ENCODE results near the gene MYBBP1A.

DNA sequence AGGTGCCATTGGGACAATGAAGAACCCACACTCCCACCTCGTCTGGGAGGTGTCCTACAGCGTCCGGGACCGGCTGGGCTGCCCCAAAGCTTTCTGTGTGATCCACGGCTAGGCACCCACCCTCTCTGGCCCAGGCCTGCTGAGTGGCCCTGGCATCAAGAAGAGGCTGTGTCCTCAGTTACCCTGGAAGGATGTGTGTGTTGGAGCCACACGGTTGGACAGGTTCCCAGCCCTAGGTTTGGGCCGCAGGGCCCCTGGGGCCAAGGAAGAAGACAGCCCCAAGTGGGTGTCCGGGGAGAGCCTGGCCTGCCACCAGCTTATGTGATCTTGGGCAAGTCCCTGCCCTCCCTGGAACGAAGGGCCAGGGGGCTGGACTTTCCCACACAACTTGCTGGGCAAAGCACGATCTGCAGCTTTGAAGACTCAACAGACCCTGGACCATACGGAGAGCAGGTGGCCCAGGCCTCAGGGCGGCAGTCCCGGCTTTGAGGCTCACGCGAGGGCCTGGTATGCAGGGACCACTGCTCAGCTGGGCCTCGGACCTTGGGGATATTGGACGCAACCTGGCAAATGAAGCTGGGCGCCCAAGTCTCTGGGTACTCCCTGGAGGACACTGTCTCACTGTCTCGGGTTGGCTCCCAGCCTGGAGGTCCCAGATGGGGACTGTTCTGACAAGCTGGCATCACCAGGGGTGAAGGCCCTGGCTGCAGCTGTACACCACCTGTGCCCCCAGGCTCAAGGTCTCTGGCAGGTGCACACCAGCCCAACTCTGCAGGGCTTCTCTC lies 17.5 kb downstream of the MYBBP1A start:
- TF ChIP-seq EED (CRISPR knock-in tag; IDR thresholded peaks at IDR 0.05) (no peak), NR2F6 (IDR thresholded peaks at IDR 0.05) (no peak), NR2F6 (CRISPR knock-in tag; IDR thresholded peaks at IDR 0.05) (no peak), ZNF687 (CRISPR knock-in tag; IDR thresholded peaks at IDR 0.05) (no peak), ELF1 (CRISPR knock-in tag; IDR thresholded peaks at IDR 0.05) (no peak), DRAP1 (CRISPR knock-in tag; IDR thresholded peaks at IDR 0.05) (no peak)
- TF ChIP-seq, protein P1, sequence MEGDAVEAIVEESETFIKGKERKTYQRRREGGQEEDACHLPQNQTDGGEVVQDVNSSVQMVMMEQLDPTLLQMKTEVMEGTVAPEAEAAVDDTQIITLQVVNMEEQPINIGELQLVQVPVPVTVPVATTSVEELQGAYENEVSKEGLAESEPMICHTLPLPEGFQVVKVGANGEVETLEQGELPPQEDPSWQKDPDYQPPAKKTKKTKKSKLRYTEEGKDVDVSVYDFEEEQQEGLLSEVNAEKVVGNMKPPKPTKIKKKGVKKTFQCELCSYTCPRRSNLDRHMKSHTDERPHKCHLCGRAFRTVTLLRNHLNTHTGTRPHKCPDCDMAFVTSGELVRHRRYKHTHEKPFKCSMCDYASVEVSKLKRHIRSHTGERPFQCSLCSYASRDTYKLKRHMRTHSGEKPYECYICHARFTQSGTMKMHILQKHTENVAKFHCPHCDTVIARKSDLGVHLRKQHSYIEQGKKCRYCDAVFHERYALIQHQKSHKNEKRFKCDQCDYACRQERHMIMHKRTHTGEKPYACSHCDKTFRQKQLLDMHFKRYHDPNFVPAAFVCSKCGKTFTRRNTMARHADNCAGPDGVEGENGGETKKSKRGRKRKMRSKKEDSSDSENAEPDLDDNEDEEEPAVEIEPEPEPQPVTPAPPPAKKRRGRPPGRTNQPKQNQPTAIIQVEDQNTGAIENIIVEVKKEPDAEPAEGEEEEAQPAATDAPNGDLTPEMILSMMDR (CRISPR knock-in tag; IDR thresholded peaks at IDR 0.05): no peak
